ENCODE data around the gene AAGAB. TPM values are rescaled to one million over a fixed set of nuclear protein-coding genes. Genes with fewer than 3 reads are reported as not detected.

AAGAB gene
- total and polyA plus RNA-seq, 2 donors (not counting 1 experiment from before 2014, with no cell fraction given), result 9.4 to 25.0 TPM

GRCh38 chr15:67201136-67201535 is 53.3 kb downstream of the AAGAB start:
- DNase-seq, result no peak
- H3K4me1 Mint-ChIP-seq, result peaks cover 22% of the 10 kb centered on the region
- no peaks in the 10 kb centered on the region for H4K20me1 ChIP-seq (ENCODE audit: control insufficient read depth, insufficient read depth, low read length, poor library complexity, severe bottlenecking)
- H3K9me3 ChIP-seq (ENCODE audit: control extremely low read depth in 1 of 3, control insufficient read depth in 2 of 3, insufficient read depth in 1 of 3, low read length in 2 of 3), result no peaks in the 10 kb centered on the region
- intact Hi-C loops (cut with micrococcal nuclease), result loop anchor here (10.0 kb wide), 1 partner anchor 256 kb away; no protein-coding TSS in a partner anchor
- H3K27ac Mint-ChIP-seq, result no peak overlapping the region
- no peaks in the 10 kb centered on the region for H3K9me3 Mint-ChIP-seq (ENCODE audit: insufficient read depth)
- no peak overlapping the region for H2AFZ ChIP-seq (ENCODE audit: insufficient read depth, low read depth, low read length, poor library complexity, severe bottlenecking)
- H3K79me2 ChIP-seq (ENCODE audit: control insufficient read depth, insufficient read depth, low read length), result no peaks in the 10 kb centered on the region
- H3K36me3 ChIP-seq (replicated peaks in 1 of 2; ENCODE audit: control extremely low read depth in 1 of 2, control insufficient read depth in 1 of 2, extremely low read depth in 1 of 2, insufficient read depth in 2 of 2, low read length in 1 of 2), result peaks cover 0 to 33% of the 10 kb centered on the region in 2 experiments
- H3K4me1 ChIP-seq (ENCODE audit: control insufficient read depth in 2 of 2, insufficient read depth in 2 of 2, low read length in 2 of 2), result peaks cover 6 to 13% of the 10 kb centered on the region in 2 donors
- H3K27me3 ChIP-seq (replicated peaks in 1 of 4; ENCODE audit: control extremely low read depth in 1 of 4, control insufficient read depth in 3 of 4, insufficient read depth in 4 of 4, low read length in 3 of 4), result no peaks in the 10 kb centered on the region
- ChIA-PET POLR2A (interaction anchor here (0.6 kb wide), 1 partner anchor 100 kb away, joined by 8 read pairs; no protein-coding TSS in a partner anchor), CTCF (interaction anchor here (0.6 to 0.9 kb wide), 2 partner anchors 19 to 256 kb away, joined by 3 read pairs; no protein-coding TSS in a partner anchor)
- no peak overlapping the region for H3K27ac ChIP-seq (ENCODE audit: low read length in 2 of 2)
- no peak overlapping the region for H3K4me3 ChIP-seq (ENCODE audit: control extremely low read depth in 1 of 5, extremely low read depth in 1 of 5, insufficient read depth in 1 of 5, low read depth in 2 of 5, low read length in 4 of 5)
- no peak overlapping the region for H3K4me3 Mint-ChIP-seq
- H3K9ac ChIP-seq (ENCODE audit: low read length), result no peak overlapping the region
- ATAC-seq (ENCODE audit: low read depth), result no peak
- H3K27me3 Mint-ChIP-seq, result no peaks in the 10 kb centered on the region
- TF ChIP-seq CTCF (IDR thresholded peaks at IDR 0.05) (no peak), EZH2 (IDR thresholded peaks at IDR 0.05; ENCODE audit: borderline replicate concordance, insufficient read depth, low read depth, low read length, poor library complexity, severe bottlenecking) (no peak)
- no peak overlapping the region for H3K4me2 ChIP-seq (replicated peaks; ENCODE audit: low read depth, low read length, poor library complexity, severe bottlenecking)

- no peak overlapping the region for H3K9ac ChIP-seq (ENCODE audit: low read length)
- no peak overlapping the region for H3K4me3 Mint-ChIP-seq
- 82% methylated on average over 6 of the region's 8 CpGs for WGBS (ENCODE audit: insufficient coverage)
- ChIA-PET POLR2A (no interaction called here), CTCF (interaction anchor here (0.6 to 0.9 kb wide), 2 partner anchors 116 to 255 kb away, joined by 3 read pairs; no protein-coding TSS in a partner anchor)
- H3K9me3 Mint-ChIP-seq (ENCODE audit: insufficient read depth), result no peaks in the 10 kb centered on the region
- no peaks in the 10 kb centered on the region for H4K20me1 ChIP-seq (ENCODE audit: control insufficient read depth, insufficient read depth, low read length, poor library complexity, severe bottlenecking)
- peaks cover 6 to 13% of the 10 kb centered on the region in 2 donors for H3K4me1 ChIP-seq (ENCODE audit: control insufficient read depth in 2 of 2, insufficient read depth in 2 of 2, low read length in 2 of 2)
- no peak overlapping the region for H2AFZ ChIP-seq (ENCODE audit: insufficient read depth, low read depth, low read length, poor library complexity, severe bottlenecking)
- no peaks in the 10 kb centered on the region for H3K27me3 ChIP-seq (replicated peaks in 1 of 4; ENCODE audit: control extremely low read depth in 1 of 4, control insufficient read depth in 3 of 4, insufficient read depth in 4 of 4, low read length in 3 of 4)
- DNase-seq (no peak), ATAC-seq (ENCODE audit: low read depth) (no peak)
- no peaks in the 10 kb centered on the region for H3K79me2 ChIP-seq (ENCODE audit: control insufficient read depth, insufficient read depth, low read length)
- no peak overlapping the region for H3K4me3 ChIP-seq (ENCODE audit: control extremely low read depth in 1 of 5, extremely low read depth in 1 of 5, insufficient read depth in 1 of 5, low read depth in 2 of 5, low read length in 4 of 5)
- H3K27me3 Mint-ChIP-seq, result no peaks in the 10 kb centered on the region
- H3K27ac Mint-ChIP-seq, result no peak overlapping the region
- H3K9me3 ChIP-seq (ENCODE audit: control extremely low read depth in 1 of 3, control insufficient read depth in 2 of 3, insufficient read depth in 1 of 3, low read length in 2 of 3), result no peaks in the 10 kb centered on the region
- peaks cover 22% of the 10 kb centered on the region for H3K4me1 Mint-ChIP-seq
- no peak overlapping the region for H3K4me2 ChIP-seq (replicated peaks; ENCODE audit: low read depth, low read length, poor library complexity, severe bottlenecking)
- peaks cover 0 to 35% of the 10 kb centered on the region in 2 experiments for H3K36me3 ChIP-seq (replicated peaks in 1 of 2; ENCODE audit: control extremely low read depth in 1 of 2, control insufficient read depth in 1 of 2, extremely low read depth in 1 of 2, insufficient read depth in 2 of 2, low read length in 1 of 2)
- intact Hi-C loops (cut with micrococcal nuclease), result loop anchor here (10.0 kb wide), 1 partner anchor 255 kb away; no protein-coding TSS in a partner anchor
- H3K27ac ChIP-seq (ENCODE audit: low read length in 2 of 2), result no peak overlapping the region
- TF ChIP-seq CTCF (IDR thresholded peaks at IDR 0.05) (no peak), EZH2 (IDR thresholded peaks at IDR 0.05; ENCODE audit: borderline replicate concordance, insufficient read depth, low read depth, low read length, poor library complexity, severe bottlenecking) (no peak)
These were observed 54.3 kb downstream of the AAGAB start for GRCh38 chr15:67199881-67200763.

Measured in B cell (primary cell).